HEK293 (cell line): ENCODE measurements around the gene LGALS9C.
"Not testable (repeated sequence)": the region's sequence is repeated elsewhere in the genome, so short reads cannot be mapped to it uniquely, and the experiment has no call there.

Source experiments
- RBAK ChIP-seq: fragments of 450-650 bp; formaldehyde crosslinking; IDR thresholded peaks from 2 replicates; pipeline ENCODE4 v1.5.1; 2016; ENCODE audit warnings: missing biosample characterization, missing genetic modification characterization
- ZBTB1 ChIP-seq: fragments of 450-650 bp; formaldehyde crosslinking; IDR thresholded peaks from 2 replicates; pipeline ENCODE4 v1.5.1; 2016; ENCODE audit warnings: missing biosample characterization, missing genetic modification characterization
- ZBTB7A ChIP-seq: fragments of 450-650 bp; formaldehyde crosslinking; IDR thresholded peaks from 2 replicates; pipeline ENCODE4 v1.5.1; 2016; ENCODE audit warnings: low read depth, missing biosample characterization, missing genetic modification characterization
- ZEB2 ChIP-seq: fragments of 450-650 bp; formaldehyde crosslinking; IDR thresholded peaks from 2 replicates; pipeline ENCODE4 v1.5.1; 2016; ENCODE audit warnings: missing biosample characterization, missing genetic modification characterization
- ZFP41 ChIP-seq: fragments of 450-650 bp; formaldehyde crosslinking; IDR thresholded peaks from 2 replicates; pipeline ENCODE4 v1.5.1; 2016; ENCODE audit warnings: missing biosample characterization, missing genetic modification characterization, borderline replicate concordance
- ZNF416 ChIP-seq: fragments of 450-650 bp; formaldehyde crosslinking; IDR thresholded peaks from 2 replicates; pipeline ENCODE4 v1.5.1; 2016; ENCODE audit warnings: missing biosample characterization, missing genetic modification characterization
- ZNF549 ChIP-seq: fragments of 450-650 bp; IDR thresholded peaks from 2 replicates; pipeline ENCODE4 v1.5.1; 2018; ENCODE audit warnings: missing biosample characterization, missing genetic modification characterization, mild to moderate bottlenecking, inconsistent platforms, moderate library complexity
- TF ChIP-seq, protein P1 (sequence below): fragments of 450-650 bp; formaldehyde crosslinking; IDR thresholded peaks from 2 replicates; pipeline ENCODE4 v1.5.1; 2016; ENCODE audit warnings: missing biosample characterization, missing genetic modification characterization
- TF ChIP-seq, protein P2 (sequence below): fragments of 450-650 bp; formaldehyde crosslinking; IDR thresholded peaks from 2 replicates; pipeline ENCODE4 v1.5.1; 2016; ENCODE audit warnings: missing biosample characterization, missing genetic modification characterization
- TF ChIP-seq, protein P3 (sequence below): fragments of 450-650 bp; formaldehyde crosslinking; IDR thresholded peaks from 2 replicates; pipeline ENCODE4 v1.5.1; 2016; ENCODE audit warnings: missing biosample characterization, missing genetic modification characterization
- TF ChIP-seq, protein P4 (sequence below): fragments of 450-650 bp; formaldehyde crosslinking; IDR thresholded peaks from 2 replicates; pipeline ENCODE4 v1.5.1; 2016; ENCODE audit warnings: missing biosample characterization, missing genetic modification characterization
- TF ChIP-seq, protein P5 (sequence below): fragments of 450-650 bp; IDR thresholded peaks from 2 replicates; pipeline ENCODE4 v1.5.1; 2018; ENCODE audit warnings: missing biosample characterization, mild to moderate bottlenecking, missing genetic modification characterization

DNA sequence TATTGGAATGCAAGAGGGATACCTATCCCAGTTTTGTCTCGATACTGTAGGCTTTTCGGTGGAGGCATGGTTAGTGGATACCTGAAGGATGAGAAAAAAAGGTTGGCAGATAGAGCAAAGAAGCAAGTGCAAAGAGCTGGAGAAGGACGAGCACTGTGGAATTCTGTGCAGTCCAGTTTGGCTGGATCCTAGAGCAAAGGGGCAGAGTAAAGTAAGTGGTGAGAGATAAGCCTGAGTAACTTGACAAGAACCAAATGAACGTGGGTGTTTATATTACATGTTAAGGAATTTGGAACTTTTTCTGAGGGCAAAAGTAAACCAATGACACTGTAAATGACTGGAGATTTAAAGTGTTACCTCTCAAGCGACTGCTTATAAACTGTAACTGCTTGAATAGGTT is 66.3 kb downstream of the LGALS9C start:
- TF ChIP-seq, protein P1, sequence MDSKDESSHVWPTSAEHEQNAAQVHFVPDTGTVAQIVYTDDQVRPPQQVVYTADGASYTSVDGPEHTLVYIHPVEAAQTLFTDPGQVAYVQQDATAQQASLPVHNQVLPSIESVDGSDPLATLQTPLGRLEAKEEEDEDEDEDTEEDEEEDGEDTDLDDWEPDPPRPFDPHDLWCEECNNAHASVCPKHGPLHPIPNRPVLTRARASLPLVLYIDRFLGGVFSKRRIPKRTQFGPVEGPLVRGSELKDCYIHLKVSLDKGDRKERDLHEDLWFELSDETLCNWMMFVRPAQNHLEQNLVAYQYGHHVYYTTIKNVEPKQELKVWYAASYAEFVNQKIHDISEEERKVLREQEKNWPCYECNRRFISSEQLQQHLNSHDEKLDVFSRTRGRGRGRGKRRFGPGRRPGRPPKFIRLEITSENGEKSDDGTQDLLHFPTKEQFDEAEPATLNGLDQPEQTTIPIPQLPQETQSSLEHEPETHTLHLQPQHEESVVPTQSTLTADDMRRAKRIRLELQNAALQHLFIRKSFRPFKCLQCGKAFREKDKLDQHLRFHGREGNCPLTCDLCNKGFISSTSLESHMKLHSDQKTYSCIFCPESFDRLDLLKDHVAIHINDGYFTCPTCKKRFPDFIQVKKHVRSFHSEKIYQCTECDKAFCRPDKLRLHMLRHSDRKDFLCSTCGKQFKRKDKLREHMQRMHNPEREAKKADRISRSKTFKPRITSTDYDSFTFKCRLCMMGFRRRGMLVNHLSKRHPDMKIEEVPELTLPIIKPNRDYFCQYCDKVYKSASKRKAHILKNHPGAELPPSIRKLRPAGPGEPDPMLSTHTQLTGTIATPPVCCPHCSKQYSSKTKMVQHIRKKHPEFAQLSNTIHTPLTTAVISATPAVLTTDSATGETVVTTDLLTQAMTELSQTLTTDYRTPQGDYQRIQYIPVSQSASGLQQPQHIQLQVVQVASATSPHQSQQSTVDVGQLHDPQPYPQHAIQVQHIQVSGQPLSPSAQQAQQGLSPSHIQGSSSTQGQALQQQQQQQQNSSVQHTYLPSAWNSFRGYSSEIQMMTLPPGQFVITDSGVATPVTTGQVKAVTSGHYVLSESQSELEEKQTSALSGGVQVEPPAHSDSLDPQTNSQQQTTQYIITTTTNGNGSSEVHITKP (tag by site-specific recombination) = not testable (repeated sequence)
- TF ChIP-seq, protein P2, sequence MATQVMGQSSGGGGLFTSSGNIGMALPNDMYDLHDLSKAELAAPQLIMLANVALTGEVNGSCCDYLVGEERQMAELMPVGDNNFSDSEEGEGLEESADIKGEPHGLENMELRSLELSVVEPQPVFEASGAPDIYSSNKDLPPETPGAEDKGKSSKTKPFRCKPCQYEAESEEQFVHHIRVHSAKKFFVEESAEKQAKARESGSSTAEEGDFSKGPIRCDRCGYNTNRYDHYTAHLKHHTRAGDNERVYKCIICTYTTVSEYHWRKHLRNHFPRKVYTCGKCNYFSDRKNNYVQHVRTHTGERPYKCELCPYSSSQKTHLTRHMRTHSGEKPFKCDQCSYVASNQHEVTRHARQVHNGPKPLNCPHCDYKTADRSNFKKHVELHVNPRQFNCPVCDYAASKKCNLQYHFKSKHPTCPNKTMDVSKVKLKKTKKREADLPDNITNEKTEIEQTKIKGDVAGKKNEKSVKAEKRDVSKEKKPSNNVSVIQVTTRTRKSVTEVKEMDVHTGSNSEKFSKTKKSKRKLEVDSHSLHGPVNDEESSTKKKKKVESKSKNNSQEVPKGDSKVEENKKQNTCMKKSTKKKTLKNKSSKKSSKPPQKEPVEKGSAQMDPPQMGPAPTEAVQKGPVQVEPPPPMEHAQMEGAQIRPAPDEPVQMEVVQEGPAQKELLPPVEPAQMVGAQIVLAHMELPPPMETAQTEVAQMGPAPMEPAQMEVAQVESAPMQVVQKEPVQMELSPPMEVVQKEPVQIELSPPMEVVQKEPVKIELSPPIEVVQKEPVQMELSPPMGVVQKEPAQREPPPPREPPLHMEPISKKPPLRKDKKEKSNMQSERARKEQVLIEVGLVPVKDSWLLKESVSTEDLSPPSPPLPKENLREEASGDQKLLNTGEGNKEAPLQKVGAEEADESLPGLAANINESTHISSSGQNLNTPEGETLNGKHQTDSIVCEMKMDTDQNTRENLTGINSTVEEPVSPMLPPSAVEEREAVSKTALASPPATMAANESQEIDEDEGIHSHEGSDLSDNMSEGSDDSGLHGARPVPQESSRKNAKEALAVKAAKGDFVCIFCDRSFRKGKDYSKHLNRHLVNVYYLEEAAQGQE (tag by site-specific recombination) = not testable (repeated sequence)
- not testable (repeated sequence) for TF ChIP-seq ZNF416; ZFP41; ZBTB7A (tag by site-specific recombination); ZNF549 (tag by site-specific recombination); ZEB2 (tag by site-specific recombination); RBAK; ZBTB1 (tag by site-specific recombination)
- TF ChIP-seq, protein P3, sequence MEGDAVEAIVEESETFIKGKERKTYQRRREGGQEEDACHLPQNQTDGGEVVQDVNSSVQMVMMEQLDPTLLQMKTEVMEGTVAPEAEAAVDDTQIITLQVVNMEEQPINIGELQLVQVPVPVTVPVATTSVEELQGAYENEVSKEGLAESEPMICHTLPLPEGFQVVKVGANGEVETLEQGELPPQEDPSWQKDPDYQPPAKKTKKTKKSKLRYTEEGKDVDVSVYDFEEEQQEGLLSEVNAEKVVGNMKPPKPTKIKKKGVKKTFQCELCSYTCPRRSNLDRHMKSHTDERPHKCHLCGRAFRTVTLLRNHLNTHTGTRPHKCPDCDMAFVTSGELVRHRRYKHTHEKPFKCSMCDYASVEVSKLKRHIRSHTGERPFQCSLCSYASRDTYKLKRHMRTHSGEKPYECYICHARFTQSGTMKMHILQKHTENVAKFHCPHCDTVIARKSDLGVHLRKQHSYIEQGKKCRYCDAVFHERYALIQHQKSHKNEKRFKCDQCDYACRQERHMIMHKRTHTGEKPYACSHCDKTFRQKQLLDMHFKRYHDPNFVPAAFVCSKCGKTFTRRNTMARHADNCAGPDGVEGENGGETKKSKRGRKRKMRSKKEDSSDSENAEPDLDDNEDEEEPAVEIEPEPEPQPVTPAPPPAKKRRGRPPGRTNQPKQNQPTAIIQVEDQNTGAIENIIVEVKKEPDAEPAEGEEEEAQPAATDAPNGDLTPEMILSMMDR (tag by site-specific recombination) = not testable (repeated sequence)
- TF ChIP-seq, protein P4, sequence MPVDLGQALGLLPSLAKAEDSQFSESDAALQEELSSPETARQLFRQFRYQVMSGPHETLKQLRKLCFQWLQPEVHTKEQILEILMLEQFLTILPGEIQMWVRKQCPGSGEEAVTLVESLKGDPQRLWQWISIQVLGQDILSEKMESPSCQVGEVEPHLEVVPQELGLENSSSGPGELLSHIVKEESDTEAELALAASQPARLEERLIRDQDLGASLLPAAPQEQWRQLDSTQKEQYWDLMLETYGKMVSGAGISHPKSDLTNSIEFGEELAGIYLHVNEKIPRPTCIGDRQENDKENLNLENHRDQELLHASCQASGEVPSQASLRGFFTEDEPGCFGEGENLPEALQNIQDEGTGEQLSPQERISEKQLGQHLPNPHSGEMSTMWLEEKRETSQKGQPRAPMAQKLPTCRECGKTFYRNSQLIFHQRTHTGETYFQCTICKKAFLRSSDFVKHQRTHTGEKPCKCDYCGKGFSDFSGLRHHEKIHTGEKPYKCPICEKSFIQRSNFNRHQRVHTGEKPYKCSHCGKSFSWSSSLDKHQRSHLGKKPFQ = not testable (repeated sequence)
- TF ChIP-seq, protein P5, sequence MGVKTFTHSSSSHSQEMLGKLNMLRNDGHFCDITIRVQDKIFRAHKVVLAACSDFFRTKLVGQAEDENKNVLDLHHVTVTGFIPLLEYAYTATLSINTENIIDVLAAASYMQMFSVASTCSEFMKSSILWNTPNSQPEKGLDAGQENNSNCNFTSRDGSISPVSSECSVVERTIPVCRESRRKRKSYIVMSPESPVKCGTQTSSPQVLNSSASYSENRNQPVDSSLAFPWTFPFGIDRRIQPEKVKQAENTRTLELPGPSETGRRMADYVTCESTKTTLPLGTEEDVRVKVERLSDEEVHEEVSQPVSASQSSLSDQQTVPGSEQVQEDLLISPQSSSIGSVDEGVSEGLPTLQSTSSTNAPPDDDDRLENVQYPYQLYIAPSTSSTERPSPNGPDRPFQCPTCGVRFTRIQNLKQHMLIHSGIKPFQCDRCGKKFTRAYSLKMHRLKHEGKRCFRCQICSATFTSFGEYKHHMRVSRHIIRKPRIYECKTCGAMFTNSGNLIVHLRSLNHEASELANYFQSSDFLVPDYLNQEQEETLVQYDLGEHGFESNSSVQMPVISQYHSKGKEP (tag by site-specific recombination) = not testable (repeated sequence)
